ENCODE results near the gene CEP135.
"Not testable (repeated sequence)": the region's sequence is repeated elsewhere in the genome, so short reads cannot be mapped to it uniquely, and the experiment has no call there.

Gene CEP135

GRCh38 chr4:56026596-56026995, 77.9 kb downstream of the CEP135 start:
- no peak for DNase-seq

DNA sequence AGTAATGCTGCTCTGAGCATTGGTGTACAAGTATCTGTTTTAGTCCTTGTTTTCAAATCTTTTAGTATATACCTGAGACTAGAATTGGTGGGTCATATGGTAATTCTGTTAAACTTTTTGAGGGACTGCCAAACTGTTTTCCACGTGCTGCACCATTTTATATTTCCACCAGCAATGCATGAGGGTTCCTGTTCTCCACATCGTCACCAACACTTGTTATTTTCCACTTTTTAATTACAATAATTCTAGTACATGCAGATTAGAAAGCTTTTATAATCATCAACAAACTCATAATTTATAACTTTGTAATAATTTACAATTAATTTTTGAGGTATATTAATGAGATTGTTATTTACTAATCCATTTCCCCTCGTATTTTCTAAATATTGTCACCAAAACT, 79.4 kb downstream of the CEP135 start:
- DNase-seq = no peak

GRCh38 chr4:56038487-56039162, 89.9 kb downstream of the CEP135 start:
- no peak for DNase-seq

- DNase-seq = no peak
Measured at GRCh38 chr4:56040842-56041241, 92.1 kb downstream of the CEP135 start.

DNA sequence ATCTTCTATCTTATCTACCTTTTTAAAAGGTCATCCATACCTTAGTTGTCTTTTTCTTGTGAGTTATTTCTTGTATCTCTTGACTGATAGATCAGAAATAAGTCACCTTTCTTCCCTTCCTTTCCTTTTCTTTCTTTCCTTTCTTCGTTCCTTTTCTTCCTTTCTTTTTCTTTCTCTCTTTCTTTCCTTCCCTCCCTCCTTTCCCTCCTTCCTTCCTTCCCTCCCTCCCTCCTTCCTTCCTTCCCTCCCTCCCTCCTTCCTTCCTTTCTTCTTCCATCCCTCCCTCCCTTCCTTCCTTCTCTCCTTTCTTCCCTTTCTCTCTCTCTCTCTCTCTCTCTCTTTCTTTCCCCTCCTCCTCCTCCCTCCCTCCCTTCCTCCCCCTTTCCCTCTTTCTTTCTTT, 93.5 kb downstream of the CEP135 start:
- DNase-seq = no peak

DNA sequence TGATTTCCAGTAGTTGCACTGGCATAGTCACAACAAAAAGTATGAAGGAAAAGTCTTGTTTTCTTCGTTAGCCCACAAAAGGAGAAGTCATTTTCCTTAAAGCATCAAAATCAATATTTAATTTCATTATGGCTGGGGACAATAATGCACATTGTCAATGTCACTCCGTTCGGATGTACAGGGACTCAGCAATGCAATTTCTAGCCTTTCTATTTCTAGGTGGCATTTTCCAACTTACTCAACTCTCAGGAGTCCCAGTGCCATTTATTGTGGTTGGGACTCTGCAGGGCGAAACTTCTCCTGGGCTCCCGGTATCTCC, 99.6 kb downstream of the CEP135 start:
- DNase-seq = peak in 1 of 2 donors; percentile 23

DNA sequence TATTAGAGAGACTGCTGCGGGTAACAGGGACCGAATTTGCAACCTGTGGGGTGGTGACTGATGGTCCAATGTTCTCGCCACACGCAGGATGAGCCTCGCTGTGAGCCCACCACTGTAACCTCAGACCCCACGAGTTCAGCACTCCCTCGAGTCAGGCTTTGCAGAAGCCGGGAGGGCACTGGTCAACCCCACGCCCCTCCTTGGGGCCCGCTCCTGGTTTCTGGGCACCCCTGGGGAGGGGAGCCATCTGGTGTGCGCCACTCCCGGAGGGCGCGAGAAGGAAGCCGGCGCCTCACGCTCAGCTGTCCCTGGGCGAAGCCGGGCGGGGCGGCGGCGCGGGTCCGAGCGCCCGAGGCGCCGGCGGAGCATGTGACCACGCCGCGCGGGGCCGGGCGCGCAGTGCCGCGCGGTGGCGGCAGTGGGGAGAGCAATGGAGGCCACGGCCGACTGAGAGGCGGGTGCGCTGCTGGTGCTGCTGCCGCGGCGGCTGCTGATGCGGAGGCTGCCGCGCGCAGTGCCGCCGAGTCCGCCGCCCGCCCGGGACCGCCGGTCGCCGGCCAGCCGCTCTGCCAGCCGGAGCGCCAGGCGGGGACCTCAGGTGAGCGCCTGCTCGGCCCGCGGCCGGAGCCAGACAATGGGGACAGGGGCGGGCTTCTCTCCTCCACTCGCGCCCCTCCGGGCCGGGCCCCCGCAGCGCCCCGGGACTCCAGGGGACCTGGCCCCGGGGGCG, 100.1 kb downstream of the CEP135 start:
- peak; percentile 29 to 35 for DNase-seq

- peak in 1 of 2 donors; percentile 20 for DNase-seq
Measured at GRCh38 chr4:56050625-56051024, 101.9 kb downstream of the CEP135 start.

GRCh38 chr4:56051029-56051709, 102.4 kb downstream of the CEP135 start:
- DNase-seq = no peak

DNA sequence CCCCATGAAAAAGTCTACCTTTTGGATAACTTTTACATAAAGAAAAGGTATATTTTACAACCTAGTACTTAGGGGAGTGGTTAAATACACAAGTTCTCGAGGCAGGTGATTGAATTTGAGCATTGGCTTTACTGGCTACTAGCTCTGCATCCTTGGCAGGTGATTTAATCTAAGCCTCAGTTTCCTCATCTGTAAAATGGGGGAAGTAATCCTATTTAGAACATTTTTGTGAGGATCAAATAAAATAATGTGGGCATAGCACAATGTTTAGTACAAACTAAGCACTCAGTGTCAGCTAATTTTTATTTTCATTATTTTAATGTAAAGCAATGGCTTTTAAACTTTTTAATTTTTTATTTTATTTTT, 102.9 kb downstream of the CEP135 start:
- DNase-seq = no peak

DNA sequence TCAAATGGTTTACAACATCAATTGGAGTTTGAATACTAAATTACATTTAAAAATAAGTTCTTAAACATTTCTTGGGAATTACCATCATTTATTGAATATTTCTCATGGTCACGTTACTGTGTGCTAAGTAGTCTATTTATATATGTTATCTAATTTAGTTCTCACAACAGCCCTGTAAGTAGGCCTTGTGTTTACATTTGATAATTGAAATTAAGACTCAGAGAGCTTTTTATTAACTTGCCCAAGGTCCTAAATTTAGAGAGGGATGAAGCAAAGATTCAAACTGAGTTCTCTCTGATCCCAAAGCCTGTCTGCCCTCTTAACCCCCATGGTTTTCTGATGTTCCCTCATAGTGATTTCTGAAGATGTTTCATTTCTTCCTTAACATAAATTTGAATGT, 103.7 kb downstream of the CEP135 start:
- DNase-seq = no peak

GRCh38 chr4:56052966-56053365, 104.2 kb downstream of the CEP135 start:
- no peak for DNase-seq

- no peak for DNase-seq
Measured at GRCh38 chr4:56055027-56055977, 106.6 kb downstream of the CEP135 start.

GRCh38 chr4:56055991-56056390, 107.2 kb downstream of the CEP135 start:
- no peak for DNase-seq

DNA sequence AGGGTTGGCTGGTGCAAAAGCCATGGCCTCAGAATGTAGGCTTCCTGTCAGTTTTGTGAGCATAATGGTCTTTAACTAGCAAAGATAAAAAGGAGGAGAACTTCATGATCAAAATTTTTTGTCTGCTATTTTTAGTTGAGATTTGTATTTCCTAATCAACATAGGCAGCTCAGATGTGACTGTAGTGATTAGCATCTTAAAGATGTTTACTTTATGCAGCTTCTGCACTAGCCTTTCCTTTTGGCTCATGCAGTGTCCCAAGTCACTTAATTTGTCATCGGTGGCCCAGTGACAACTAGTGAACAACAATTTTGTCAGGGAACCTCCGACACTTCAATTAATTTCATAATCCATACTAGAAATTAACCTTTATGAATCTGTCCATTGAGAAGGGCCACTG, 109.8 kb downstream of the CEP135 start:
- no peak for DNase-seq

DNA sequence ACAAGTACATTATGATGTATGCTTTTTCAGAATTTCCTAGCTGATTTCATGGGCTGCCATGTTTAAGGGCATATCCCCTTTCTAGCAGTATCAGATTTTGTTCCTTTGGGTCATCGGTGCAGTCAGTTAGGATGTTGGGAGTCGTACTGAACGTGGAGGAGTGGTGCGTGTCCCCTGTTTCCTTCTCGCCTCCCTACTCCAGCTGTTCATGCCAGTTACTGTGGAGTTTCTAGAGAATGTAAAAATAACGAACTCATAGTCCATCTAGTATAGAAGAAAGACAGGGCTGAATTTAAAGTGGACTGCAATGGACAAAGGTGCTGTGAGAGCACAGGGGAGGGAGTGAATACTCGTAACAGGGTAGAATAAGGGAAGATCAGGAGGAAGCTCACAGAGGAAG, 111.3 kb downstream of the CEP135 start:
- no peak for DNase-seq

GRCh38 chr4:56062106-56062505, 113.4 kb downstream of the CEP135 start:
- no peak for DNase-seq

DNA sequence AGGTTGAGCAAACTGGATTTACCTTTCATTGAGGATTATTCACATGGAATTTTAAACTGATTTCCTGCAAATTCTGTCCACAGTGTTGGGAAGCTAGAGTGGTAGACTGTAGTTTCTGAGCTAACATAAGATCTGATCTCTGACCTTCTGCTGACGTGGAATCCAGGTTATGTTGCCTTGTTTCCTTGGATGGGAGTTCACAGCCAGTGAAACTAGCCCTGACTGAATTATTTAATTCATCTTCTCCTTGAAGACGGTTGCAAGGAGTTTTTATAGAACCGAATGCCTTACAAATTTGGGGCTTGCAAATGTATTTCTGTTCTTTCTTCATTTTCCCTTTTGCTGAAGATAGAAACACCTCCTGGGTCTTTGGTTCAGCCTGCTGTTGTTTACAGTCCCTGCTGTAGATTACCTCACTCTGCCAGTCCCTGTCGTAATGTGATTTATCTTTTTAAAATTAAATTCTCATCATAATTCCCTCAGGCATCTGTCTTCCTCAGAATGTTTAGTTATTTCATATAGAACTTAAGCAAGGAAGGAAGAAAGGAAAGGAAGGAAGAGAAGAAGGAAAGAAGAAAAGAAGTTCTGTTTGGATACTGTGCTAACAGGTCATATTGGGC, 113.9 kb downstream of the CEP135 start:
- DNase-seq = no peak

- DNase-seq = no peak
Measured at GRCh38 chr4:56066493-56066892, 117.7 kb downstream of the CEP135 start.

DNA sequence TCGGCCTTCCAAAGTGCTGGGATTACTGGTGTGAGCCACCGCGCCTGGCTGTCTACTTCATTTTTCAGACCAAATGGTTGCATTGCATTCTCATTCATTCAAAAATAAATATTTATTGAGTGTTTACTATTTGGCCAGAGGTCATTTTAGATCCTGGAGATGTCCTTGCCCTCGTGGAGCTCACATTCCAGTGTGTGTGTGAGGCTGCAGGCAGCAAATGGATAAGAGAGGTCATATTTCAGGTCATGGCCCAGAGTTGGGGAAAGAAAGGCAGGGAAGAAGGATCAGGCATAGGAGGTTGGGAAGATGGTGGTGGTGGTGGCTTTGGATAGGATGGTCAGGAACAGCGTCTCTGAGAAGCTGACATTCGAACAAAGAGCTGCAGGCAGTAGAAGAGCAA, 119.1 kb downstream of the CEP135 start:
- no peak for DNase-seq

GRCh38 chr4:56072730-56073129, 124.0 kb downstream of the CEP135 start:
- not testable (repeated sequence) for DNase-seq

GRCh38 chr4:56077676-56078075, 128.9 kb downstream of the CEP135 start:
- no peak for DNase-seq

- no peak for DNase-seq
Measured at GRCh38 chr4:56078866-56079265, 130.1 kb downstream of the CEP135 start.
